ENCODE measurements around the gene NFIB.
A peak's percentile ranks its signal among the peaks of the same experiment; 100 is the strongest.

NFIB gene

GRCh38 chr9:14318934-14319580 is 5.1 kb upstream of the NFIB start:
- DNase-seq, result no peak

- DNase-seq, result no peak
Observed at GRCh38 chr9:14318361-14318760, 4.4 kb upstream of the NFIB start.

GRCh38 chr9:14317667-14318320 is 3.9 kb upstream of the NFIB start:
- no peak for DNase-seq

- no peak for DNase-seq
Observed at GRCh38 chr9:14316602-14317300, 2.8 kb upstream of the NFIB start.

DNA sequence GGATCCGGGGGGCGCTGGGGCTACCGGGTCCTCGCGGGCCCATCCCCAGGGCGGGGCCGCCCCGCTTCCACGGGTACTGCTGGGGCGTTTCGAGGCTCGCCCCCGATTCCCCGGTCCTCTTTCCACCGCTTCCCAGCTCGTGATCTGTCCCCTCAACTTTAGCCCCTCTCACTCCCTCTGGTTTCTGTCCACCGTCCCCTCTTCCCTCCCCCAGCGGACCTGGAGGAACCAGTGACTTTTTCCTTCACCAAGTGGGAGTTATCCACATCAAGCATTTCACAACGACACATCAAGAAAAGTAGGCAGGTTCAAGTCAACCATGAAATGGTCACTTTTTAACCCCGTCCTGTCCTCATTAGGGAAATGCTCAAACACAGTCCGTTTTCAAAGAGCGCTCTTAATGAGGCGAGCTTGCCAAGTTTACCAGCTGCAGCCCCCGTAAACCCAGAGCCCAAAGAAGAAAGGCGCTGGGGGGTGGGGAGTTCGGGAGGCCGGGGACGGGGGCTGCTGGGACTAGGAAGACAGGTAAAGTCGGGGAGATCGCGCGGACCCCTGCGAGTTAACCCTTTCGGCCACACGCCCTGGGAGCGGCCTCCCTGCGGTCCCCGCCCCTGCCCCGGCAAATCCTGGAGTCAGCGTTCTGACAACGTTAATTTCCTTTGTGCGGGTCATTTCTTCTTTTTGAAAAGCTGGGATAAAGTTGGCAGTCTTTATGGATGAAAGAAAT is 2.1 kb upstream of the NFIB start:
- no peak for DNase-seq

- DNase-seq, result peak; percentile 75
Observed at GRCh38 chr9:14314929-14315874, 1.3 kb upstream of the NFIB start.

DNA sequence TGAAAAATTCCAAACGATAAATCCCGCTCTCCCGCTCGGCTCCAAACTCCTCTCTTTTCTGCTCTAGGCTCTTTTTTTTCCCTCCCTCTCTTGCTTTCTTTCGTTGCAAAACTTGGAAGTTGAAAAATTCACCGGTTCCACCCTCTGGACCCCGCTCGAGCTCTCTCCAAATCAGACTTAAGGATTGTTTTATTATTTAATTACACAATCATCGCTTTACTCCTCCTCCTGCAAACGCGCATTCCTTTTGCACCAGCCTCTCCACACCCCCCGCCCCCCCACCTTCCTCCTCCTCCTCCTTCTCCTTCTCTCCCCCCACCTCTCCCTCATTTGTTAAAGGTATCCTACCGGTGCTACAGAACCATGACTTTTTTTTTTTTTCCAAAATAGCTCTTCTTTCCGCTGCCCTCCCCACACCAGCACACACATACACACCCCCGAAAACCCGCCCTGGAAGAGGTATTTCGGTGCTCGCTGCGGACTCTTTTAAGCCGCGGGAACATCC is 535 bp upstream of the NFIB start:
- peak; percentile 77 for DNase-seq

- DNase-seq, result peak; percentile 22
Observed at GRCh38 chr9:14313378-14313940, 482 bp downstream of the NFIB start.

- no peak for DNase-seq
Observed at GRCh38 chr9:14312719-14313377, 1.1 kb downstream of the NFIB start.

GRCh38 chr9:14311956-14312685 is 1.8 kb downstream of the NFIB start:
- DNase-seq, result no peak

- no peak for DNase-seq
Observed at GRCh38 chr9:14311171-14311949, 2.6 kb downstream of the NFIB start.

DNA sequence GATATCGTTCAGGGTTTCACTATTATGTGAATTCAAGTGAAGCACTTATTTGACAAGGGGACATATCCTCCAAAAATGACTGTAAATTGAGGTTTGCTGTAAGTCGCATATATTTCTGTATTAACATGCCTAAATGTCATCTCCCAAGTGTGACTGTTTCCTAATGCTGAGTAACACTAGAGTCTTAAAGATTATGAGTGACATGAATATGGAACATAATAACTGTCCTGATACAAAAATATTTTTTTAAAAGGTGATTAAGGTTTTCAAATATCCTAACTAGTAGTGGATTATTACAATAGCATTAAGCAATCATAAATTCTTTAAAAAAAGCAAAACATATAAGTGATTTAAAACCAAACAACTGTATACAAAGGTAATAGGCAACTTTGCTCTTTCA is 3.6 kb downstream of the NFIB start:
- no peak for DNase-seq

GRCh38 chr9:14309403-14309802 is 4.5 kb downstream of the NFIB start:
- no peak for DNase-seq

DNA sequence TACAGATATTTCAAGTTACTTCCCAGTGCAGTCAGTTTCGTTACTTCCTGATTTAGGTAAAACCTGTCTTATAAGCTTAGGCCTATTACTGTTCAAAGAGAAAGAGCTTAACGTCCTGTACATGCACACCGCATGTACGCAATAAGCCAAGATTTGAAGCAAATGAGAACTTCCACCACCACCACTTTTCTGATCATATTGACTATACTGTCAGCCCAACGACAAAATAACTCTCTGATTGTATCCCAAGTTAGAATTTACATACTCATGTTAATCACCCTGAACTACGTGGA is 5.1 kb downstream of the NFIB start:
- no peak for DNase-seq

DNA sequence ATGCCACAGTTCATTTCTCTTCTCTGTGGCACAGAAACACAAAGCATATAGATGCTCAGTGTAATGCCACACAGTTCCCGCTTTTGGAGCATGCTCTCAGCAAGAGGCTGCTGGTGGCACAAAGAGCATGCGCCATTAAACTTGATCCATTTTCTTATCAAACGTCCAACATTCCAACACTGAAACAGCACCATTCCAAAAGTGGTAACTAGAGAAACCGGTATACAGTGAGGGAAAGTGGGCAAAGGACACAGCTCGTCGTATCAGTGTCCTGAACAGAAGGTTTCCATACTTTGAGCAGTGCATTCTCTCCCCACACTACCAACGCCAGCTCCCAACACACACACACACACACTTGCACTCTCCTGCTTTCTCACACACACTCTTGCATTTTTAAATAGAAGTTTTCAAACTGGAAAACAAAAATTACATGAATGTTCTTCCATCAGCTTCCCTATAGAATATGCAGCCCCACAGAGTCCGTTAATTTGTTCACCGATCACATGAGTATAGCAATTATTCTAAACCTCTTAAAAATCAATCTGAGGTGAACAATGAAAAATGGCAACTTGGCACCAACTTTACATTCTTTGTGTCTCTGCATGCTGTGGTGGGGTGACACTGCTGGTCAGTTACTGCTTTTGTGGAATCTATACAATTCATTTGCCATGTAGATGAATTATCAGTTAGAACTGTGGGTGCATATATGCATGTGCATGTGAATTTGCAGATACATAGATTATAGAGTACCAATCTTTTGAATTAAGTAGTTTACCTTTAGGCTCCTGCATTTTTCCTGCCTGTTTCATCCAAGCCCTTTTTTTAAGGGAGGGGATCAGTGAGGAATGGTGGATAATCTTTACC is 5.7 kb downstream of the NFIB start:
- DNase-seq, result no peak

- no peak for DNase-seq
Observed at GRCh38 chr9:14306672-14307660, 7.0 kb downstream of the NFIB start.

DNA sequence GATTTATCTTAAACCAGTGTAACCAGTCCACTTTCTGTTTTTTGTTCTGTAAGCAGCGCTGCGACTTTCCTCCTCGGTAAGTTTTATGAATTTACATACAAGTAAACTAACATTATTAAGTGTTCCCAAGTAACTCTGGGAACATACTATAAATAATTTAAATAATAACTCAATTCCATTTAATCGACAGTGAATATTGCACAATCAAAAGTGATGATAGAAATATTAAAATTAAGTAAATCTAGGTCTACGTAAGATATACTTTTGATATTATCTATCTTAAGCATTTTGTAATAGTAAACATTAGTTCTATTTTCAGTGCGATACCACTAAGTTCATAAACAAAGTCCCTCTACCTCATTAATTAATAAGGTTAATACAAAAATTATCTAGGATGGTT is 7.8 kb downstream of the NFIB start:
- no peak for DNase-seq
